Activated gamma-delta T cell treated with anti-CD3 and anti-CD28 coated beads, Interleukin-2, amount 50 U/mL, for 16 hours (primary cell): ENCODE measurements around the gene APBB1IP.
"Not testable (repeated sequence)": the region's sequence is repeated elsewhere in the genome, so short reads cannot be mapped to it uniquely, and the experiment has no call there.

Experiments
- DNase-seq: peaks from one replicate; pipeline ENCODE4 v3.0.0-alpha.2; 2020; ENCODE audit warnings: low read depth

APBB1IP gene

DNA sequence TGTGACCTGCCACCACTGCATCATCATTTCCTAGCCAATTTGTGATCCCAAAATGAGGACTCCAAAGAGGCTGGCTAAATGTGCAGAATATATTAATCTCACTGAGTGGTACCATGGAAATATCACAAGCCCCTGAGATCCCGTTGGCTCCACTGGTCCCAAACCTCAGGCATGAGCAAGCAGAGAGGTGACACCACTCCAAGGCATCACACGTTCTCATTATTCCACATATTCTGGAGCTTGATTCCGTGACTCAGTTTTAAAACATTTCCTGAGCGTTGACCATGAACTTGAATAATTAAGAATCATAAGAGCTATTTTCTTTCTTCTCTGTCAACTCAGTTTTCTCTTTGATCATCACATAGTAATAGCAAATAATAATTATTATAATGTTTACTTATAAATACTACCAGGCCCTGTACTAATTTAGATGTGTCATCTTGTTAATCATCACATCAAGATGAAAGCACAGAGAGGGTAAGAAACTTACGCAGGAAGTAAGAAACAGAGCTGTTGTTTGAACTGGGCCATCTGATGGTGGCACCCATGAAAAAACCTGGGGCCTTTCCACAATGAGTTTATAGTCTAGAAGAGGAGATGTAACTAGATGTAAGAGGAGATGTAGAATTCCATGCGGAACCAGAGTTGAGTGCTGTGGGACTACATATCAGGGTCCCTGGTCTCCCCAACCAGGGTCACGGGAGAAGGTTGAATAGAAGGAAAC is 3.5 kb downstream of the APBB1IP start:
- DNase-seq = no peak

DNA sequence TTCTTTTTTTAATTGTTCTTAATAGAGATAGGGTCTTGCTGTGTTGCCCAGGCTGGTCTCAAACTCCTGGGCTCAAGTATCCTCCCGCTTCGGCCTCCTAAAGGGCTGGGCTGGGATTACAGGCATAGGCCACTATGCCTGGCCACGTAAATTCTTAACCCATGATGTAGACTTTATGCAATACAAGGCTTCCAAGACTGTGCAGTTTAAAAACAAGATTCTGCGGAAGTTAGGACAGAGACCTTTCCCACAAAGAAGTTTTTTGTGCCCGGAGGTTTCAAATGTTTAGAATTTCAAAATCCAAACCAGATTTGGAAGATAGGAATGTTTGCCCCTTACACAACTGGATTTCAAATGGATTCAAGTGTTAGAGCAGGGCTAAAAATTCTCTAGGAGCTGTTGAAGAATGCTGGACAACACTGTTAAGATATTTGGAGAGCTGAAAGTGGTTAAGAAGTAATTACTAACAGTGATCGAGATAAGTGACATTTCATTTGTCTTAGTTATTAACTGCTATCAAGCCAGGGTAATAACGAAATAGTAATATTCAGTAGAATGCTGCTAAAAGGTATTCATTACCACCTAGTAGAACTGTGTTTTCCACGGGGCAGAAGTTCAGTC is 7.4 kb downstream of the APBB1IP start:
- no peak for DNase-seq

DNA sequence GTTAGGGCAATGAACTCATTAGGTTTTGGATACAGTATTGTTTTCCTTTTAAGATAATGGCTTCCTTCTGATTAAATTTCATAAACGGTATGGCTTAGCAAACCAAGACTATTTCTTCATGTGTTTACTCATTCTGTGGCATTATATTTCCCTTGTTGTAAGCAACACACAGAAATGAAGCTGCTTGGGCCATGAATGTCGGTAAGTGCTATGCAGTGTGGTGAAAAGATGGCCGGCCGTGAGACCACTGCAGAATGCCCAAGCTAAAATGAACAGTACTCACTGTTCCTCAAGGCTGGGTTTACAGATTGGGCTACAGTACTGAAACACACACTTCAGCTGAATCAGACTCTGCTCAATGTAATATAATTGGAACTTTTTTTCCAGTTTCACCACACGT is 8.1 kb downstream of the APBB1IP start:
- no peak for DNase-seq

DNA sequence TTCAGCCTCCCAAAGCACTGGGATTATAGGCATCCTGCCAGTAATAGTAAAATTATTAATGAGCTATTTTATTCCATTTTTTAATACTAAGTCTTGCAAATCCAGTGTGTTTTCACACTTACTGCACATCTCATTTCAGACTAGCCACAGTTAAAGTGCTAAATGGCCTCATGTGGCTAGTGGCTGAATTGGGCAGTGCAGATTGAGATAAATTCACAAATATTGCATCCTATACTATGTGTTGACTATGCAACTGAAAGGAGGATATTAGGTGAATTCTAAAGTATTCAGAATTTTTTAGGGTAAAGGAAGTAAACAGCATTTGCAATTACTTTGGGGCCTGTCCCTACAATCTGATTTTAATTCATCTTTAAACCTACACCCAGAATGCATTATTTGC is 10.2 kb downstream of the APBB1IP start:
- no peak for DNase-seq

DNA sequence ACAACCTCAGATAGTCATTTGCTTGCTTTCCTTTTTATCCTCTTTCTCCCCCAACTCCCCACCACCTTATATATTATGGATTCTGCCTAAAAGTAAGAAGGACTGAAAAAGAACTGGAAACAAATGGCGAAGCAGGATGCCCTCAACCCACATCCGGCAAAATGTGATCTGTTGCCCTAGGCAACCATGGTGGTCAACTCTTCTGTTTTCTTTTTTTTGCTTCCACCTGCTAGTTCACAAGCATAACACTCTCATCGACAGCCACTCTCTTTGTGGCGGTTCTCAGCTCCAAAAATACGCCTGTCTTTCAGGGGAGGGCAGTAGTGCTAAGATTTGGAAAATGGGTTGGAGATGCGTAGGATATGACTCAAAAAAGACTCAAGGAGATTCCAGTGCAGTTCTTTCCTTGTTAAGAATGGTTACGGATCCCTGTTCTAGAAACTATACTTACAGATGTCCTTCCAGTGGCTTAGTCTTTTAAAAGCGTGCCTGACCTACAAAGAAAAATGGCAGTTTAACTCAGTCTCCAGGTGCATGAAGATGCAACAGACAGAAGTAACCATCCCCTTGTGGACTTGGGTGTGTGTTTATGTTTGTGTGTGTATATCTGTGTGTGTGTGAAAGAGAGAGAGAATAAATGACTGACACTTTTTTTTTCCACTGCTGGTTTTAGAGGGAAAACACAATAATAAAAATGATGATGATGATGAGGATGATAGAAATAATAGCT is 10.7 kb downstream of the APBB1IP start:
- peak; percentile 55 for DNase-seq

DNA sequence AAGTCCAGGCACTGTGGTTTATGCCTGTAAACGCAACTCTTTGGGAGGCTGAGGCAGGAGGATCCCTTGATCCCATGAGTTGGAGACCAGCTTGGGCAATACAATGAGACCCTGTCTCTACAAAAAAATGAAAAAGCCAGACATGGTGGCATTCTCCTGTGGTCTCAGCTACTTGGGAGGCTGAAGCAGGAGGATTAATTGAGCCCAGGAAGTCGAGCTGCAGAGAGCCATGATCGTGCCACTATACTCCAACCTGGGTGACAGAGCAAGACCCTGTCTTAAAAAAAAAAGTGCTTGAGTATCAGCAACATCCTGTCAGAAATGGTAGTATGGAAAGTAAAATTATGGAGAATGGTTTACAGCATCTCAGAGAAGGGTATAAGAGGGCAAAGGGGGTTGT is 11.6 kb downstream of the APBB1IP start:
- DNase-seq = no peak

DNA sequence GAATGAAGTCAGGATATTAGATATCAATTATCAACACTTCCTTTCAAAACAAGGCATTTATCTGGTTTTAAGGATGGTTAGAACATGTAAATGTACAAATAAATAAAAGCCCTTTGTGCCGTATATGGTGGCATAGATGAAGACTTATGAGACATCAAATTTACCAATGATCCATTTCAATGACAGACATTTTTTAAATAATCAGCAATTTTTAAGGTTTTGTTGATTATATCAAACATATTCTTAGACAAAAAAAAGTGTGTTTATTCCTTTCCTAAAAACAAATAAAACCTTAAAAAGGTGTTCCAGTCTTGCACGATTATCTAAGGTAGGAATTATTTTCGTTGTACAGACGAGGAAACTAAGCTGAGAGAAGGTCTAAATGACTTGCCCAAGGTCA is 13.8 kb downstream of the APBB1IP start:
- DNase-seq = no peak

DNA sequence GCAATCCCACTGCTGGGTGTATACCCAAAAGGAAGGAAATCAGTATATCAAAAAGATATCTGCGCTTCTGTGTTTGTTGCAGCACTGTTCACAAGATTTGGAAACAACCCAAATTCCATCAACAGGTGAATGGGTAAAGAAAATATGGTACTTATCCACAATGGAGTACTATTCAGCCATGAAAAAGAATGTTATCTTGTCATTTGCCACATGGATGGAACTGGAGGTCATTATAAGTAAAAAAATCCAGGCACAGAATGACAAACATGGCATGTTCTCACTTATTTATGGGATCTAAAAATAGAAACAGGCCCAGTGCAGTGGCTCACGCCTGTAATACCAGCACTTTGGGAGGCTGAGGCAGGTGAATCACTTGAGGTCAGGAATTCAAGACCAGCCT is 15.7 kb downstream of the APBB1IP start:
- no peak for DNase-seq

DNA sequence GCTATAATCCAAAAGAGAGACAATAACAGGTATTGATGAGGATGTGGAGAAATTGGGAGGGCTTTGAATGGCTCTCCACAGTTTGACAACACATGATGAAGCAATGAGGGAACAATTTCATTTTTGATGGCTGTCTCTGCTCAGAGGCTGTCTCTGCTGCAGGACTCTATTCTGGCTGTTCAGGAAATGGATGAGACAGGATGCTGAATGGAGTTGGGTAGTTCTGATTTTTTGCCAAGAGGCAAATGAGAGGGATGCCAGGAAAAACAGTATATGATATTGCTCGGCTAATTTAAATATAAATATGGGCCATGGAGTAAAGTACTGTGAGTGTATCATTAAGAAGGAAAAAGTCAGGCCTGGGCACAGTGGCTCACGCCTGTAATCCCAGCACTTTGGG is 16.8 kb downstream of the APBB1IP start:
- DNase-seq = no peak

DNA sequence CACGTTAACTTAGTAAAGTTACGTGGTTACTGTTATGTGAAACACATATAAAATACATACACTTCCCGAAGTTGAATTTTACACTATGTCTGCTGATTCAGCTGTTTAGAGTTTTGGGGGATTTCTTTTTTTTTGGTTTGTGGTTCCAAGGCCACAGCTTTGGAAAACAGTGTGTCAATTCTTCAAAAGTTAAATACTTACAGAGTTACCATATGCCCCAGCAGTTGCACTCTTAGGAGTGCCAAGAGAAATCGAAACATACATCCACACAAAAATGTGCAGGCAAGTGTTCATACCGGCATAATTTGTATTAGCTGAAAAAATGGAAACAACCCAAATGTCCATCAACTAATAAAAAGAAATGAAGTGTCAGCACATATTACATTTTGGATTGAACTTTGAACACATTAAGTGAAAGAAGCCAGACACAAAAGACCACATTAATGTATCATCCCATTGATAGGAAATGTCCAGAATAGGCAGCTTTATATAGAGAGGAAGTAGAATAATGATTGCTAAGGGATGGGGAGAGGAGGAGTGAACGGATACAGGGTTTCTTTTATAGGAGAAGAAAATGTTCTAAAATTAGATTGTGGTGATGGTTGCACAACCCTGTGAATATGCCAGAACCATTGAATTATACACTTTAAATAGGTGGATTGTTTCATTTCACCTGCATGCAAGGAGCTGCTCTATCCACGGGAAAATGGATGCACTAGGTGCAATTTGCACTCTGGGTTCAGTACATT is 17.6 kb downstream of the APBB1IP start:
- DNase-seq = no peak

DNA sequence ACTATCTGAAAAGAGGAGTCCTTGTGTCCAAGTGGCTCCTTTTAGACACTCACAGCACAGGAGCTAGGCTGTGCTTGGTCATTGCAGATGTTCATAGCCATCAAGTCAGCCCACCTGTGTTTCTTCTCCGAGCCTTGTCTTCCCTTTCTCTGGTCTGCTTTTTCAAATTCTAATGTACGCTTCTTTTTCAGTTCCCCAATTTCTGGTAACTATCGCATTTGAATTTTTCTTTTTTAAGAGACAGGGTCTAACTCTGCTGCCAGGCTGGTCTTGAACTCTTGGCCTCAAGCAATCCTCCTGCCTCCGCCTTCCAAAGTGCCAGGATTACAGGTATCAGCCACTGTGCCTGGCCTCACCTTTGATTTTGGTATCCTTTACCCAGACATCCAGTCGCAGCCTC is 18.9 kb downstream of the APBB1IP start:
- DNase-seq = no peak

DNA sequence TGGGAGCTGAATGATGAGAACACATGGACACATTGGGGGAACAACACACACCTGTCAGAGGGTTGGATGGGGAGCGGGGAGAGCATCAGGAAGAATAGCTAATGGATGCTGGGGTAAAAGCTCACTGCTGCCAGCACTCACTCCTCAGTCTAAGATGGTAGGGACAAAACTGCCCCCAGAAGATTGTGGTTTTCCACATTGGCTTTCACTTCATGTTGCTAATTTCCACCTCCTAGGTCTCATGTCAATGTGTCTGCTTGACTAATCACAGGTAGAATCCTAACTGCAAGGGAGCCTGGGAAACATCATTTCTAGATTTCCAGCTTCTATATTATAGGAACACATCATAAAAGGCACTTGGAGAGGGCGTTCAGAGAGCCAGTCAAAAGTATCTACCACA is 22.6 kb downstream of the APBB1IP start:
- DNase-seq = no peak

DNA sequence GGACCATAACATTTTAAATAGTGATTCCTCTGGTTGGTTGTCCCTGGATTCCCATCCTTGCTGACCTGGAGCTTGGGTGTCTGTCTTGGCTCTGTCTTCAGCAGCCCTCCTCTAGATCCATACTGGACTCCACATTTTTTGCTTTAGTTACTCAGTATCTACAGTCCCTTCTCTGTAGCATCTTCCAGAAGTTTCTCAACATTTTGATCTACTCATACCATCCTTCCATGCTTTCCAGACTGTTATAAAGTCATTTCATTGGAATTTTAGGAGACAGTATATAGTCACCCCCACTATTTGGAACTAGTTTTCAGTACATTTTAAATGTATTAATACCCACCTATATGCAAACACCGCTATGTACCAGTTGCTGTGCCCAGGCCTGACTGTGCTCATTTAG is 25.8 kb downstream of the APBB1IP start:
- DNase-seq = no peak

DNA sequence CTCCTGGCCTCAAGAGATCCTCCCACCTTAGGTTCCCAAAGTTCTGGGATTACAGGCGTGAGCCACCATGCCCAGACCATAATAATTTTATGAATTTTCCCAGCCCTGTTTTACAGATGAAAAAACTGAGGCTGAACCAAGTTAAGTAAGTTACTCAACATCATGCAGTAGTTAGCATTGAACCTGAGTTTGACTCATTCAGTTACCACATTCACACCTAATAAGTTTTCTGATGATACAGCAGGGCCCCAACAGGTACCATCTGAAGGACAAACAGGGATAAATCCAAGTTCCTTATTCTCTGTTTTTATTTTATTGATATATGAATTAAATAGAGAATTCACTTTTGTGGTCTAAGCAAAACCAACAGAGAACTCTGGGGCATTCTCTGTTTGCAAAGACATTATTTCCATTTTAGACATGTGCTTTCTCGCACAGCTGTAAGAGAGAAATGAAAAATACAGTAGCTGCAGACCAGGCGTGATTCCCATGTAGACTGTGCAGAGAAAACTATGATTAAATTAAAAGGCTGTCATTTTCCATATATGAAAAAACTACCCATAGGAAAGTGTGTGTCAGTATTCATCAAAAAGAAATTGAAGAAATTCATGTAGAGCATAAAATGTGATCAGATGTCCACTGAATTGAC is 26.6 kb downstream of the APBB1IP start:
- no peak for DNase-seq

DNA sequence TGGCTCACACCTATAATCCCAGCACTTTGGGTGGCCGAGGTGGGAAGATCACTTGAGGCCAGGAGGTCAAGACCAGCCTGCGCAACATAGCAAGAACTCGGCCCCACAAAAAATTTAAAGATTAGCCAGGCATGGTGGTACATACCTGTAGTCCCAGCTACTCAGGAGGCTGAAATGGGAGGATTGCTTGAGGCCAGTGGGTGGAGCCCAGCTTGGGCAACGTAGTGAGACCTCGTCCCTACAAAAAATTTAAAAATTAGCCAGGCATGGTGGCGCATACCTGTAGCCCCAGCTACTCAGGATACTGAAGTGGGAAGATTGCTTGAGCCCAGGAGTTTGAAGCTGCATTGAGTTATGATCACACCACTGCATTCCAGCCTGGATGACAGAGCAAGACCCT is 28.4 kb downstream of the APBB1IP start:
- DNase-seq = not testable (repeated sequence)

DNA sequence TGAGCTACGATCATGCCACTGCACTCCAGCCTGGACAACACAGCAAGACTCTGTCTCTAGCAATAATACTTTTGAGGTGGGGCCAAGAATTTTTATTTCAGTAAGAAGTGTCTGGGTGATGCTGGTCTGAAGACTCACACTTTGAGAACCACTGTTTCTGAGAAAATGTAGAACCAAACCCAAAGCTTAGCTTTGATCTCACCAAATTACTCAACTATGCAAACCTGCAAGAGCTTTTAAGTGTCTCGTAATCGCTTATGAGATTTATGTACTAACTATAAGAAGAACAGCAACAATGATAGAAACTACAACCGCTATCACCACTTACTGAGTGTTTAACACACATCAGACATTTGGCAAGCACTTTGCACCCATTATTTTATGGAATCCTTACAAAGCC is 29.5 kb downstream of the APBB1IP start:
- no peak for DNase-seq

DNA sequence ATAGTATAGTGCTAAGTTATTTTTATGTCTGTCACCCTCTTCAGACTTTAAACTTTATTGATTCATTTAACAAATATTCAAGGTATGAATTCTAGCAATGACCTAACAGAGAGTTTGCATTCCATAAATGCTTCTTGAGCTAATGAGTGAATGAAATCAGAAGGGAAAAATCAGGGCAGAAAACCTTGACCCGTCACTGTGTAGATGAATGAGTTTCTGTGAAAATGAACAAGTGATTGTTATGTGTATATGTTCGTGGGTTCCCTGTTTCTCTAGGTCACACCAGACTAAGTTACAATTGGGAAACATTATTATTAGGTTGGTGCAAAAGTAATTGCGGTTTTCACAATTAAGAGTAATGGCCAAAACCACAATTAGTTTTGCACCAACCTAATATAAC is 30.1 kb downstream of the APBB1IP start:
- DNase-seq = no peak

DNA sequence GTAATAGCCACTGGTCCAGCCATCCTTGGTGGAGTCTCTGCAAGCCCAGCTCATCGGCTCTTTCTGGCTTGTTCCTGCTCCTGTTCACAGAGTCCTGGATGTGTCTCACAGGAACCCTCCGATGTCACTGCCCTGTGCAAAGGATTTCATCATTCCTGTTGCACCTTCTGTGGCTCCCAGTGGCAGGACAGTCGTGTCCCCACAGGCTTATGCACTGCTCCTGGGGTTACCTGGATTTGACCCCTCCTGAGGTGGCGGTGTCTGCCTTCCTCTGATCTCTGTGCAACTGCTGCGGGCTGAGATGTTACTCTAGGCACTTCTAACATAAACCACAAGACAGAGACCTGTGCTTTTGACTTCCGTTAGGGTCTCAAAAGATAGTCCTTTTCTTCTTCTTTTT is 30.6 kb downstream of the APBB1IP start:
- peak; percentile 37 for DNase-seq

DNA sequence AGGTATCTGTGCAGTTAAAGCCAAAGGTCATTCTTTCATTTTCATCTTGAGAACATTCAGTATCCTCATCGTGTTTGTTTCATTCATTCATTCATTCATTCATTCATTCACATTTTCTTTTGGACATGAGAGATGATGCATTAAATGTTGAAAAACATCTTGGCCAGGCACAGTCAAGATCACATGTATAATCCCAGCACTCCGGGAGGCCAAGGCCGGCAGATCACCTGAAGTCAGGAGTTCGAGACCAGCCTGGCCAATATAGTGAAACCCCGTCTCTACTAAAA is 34.3 kb downstream of the APBB1IP start:
- no peak for DNase-seq

DNA sequence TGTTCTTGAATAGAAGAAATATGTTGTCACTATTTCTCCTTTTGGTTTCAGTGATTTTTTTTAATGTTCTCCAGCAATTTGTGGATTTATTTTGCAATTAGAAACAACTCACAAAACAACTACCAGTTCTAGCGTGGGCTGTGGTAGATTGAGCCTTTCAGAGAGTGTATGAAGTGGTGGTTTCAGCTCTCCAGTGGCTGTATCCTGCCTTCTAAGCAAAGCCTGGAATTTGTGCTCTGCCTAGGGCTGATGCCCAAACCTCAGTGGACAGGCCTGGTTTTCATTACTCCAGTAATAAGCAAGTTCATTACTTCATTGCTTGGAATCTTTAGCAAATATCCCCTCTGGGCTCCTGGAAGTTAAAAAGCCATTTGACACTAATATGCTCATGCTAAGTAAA is 35.9 kb downstream of the APBB1IP start:
- DNase-seq = no peak

DNA sequence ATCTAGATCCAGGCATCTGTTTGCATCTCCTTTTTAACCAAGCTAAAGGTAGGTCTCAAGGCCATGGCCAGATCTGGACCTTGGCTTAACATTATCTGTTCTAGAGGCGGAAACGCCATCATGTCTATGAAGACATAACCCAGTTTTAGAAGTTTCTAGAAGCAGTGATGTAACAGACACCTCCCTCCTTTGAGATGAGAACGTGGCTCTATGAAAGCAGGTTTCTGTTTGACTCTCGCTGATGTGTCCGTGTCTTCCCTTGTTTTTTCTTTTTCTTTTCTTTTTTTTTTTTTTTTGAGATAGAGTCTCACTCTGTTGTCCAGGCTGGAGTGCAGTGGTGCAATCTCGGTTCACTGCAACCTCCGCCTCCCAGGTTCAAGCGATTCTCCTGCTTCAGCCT is 36.7 kb downstream of the APBB1IP start:
- not testable (repeated sequence) for DNase-seq

DNA sequence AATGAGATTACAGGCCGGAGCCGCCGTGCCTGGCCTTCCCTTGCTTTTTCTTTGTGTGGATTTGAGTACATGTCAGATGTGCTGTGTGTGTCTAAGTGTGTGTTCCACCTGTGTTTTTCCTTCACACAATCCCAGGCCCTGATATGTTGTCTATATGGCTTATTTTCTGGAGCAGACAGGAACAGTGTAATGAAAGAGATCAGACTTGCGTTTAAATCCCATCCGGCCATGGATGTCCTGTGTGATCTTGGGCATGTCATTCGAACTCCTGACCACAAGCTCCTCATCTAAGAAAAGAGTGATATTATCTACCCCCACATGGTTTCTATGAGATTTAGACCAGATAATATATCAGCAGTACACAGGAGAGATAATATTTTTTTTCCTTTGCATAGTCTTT is 37.2 kb downstream of the APBB1IP start:
- DNase-seq = no peak
